Smooth muscle cell (in vitro differentiated cells): Measurements from ENCODE around the gene SOX5. TPM values are rescaled to one million over a fixed set of nuclear protein-coding genes. Genes with fewer than 3 reads are reported as not detected.

Experiments
- DNase-seq: peaks from one replicate; lab custom pipeline; 2025; ENCODE audit not compliant: unreplicated experiment; lab: John Stamatoyannopoulos, UW
- H2AFZ ChIP-seq: fragments of 200-600 bp; sonication (generic); 2 replicates; pipeline ENCODE4 v1.6.0; 2016; ENCODE audit warnings: antibody characterized with exemption, low read depth, mild to moderate bottlenecking
- H3F3A ChIP-seq: fragments of 200-600 bp; sonication (generic); 2 replicates; pipeline ENCODE4 v1.6.0; 2017; ENCODE audit warnings: antibody characterized with exemption, low read depth
- H3K27ac ChIP-seq: fragments of 200-600 bp; sonication (generic); 2 replicates; pipeline ENCODE4 v1.5.1; 2016; ENCODE audit warnings: low read depth, mild to moderate bottlenecking
- H3K27me3 ChIP-seq: fragments of 200-600 bp; sonication (generic); 2 replicates; pipeline ENCODE4 v1.6.1; 2016; ENCODE audit warnings: low read depth, mild to moderate bottlenecking
- H3K36me3 ChIP-seq: fragments of 200-600 bp; sonication (generic); 2 replicates; pipeline ENCODE4 v1.5.1; 2016; ENCODE audit warnings: low read depth
- H3K4me1 ChIP-seq: fragments of 200-600 bp; sonication (generic); 2 replicates; pipeline ENCODE4 v1.5.1; 2016; ENCODE audit warnings: low read depth
- H3K4me2 ChIP-seq: fragments of 200-600 bp; sonication (generic); 2 replicates; pipeline ENCODE4 v1.6.0; 2016; ENCODE audit warnings: mild to moderate bottlenecking
- H3K4me3 ChIP-seq: fragments of 200-600 bp; sonication (generic); 2 replicates; pipeline ENCODE4 v1.5.1; 2016; ENCODE audit warnings: mild to moderate bottlenecking
- H3K79me2 ChIP-seq: fragments of 200-600 bp; sonication (generic); 2 replicates; pipeline ENCODE4 v1.6.0; 2016; ENCODE audit warnings: low read depth, mild to moderate bottlenecking
- H3K9ac ChIP-seq: fragments of 200-600 bp; sonication (generic); 2 replicates; pipeline ENCODE4 v1.6.0; 2016; ENCODE audit warnings: low read depth
- H3K9me3 ChIP-seq: fragments of 200-600 bp; sonication (generic); replicated peaks from 2 replicates; pipeline ENCODE4 v1.5.1; 2016; ENCODE audit warnings: low read depth
- H4K20me1 ChIP-seq: fragments of 200-600 bp; sonication (generic); 2 replicates; pipeline ENCODE4 v1.6.0; 2016; ENCODE audit warnings: low read depth
- CTCF ChIP-seq: fragments of 200-600 bp; sonication (generic); IDR thresholded peaks from 2 replicates; pipeline ENCODE4 v1.5.1; 2017; ENCODE audit warnings: borderline replicate concordance, mild to moderate bottlenecking, antibody characterized with exemption; ENCODE audit not compliant: insufficient read depth, poor library complexity, severe bottlenecking
- WGBS: methylation state at CpG from one replicate; pipeline ENCODE4 v1.1.7; 2016; ENCODE audit warnings: low lambda C conversion rate; 5-methylcytosine and 5-hydroxymethylcytosine counted together
- polyA plus RNA-seq: library from polyadenylated mRNA; unstranded; fragments of >200 nt; fragmentation: Nextera tagmentation; extraction: Ambion mirVana; gene quantifications from 2 replicates; pipeline ENCODE4 v1.2.1, GENCODE V29; 2016
- total RNA-seq: library from RNA; depleted of rRNA; stranded (reverse); fragments of >200 nt; gene quantifications from 2 replicates; pipeline ENCODE4 v1.2.3, GENCODE V29; 2014

Gene SOX5
- total and polyA plus RNA-seq, 2 experiments from 2014 or later = 22.3 to 47.8 TPM

DNA sequence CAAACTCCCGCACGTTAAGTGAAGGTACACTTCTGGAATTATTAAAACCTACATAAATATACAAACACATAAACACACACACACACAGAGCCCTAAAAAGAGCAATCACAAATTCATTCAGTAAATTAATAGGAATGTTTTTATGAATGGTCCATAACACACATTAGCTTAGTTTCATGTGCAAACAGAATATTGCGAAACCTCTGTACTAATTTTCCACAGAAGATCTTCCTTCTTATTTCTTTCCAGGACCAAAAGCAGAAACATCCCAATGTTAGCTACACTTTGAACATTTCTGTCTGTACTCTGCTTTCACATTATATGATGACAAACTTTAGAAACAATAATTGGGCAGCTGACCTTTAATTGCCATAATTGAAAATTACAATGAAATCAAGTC is 101.6 kb downstream of the SOX5 start:
- Histone ChIP-seq H2AFZ (no peak overlapping the region), H3K27me3 (no peaks in the 10 kb centered on the region), H3K79me2 (peaks cover 15% of the 10 kb centered on the region), H3F3A (no peaks in the 10 kb centered on the region), H3K4me2 (no peak overlapping the region), H3K9me3 (no peaks in the 10 kb centered on the region), H3K4me3 (no peak overlapping the region), H3K9ac (no peak overlapping the region), H3K27ac (no peak overlapping the region), H3K4me1 (no peaks in the 10 kb centered on the region), H4K20me1 (peaks cover 6% of the 10 kb centered on the region), H3K36me3 (no peaks in the 10 kb centered on the region)
- no peak for TF ChIP-seq CTCF
- WGBS = 98% methylated on average over 3 of the region's 3 CpGs
- no peak for DNase-seq

DNA sequence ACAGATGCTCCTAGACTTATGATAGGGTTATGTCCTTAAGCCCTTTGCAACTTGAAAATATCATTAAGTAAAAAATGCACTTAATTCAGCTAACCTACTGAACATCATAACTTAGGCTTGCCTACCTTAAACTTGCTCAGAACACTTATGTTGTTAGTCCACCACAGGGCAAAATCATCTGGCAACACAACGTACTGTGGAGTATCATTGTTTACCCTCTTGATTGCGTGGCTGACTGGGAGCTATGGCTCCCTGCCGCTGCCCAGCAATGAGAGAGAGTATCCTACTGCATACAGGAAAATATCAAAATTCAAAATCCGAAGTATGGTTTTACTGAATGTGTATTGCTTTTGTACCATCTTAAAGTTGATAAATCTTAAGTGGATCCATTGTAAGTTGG is 105.5 kb downstream of the SOX5 start:
- Histone ChIP-seq H3K9ac (no peak overlapping the region), H2AFZ (no peak overlapping the region), H3K4me3 (no peak overlapping the region), H4K20me1 (peaks cover 6% of the 10 kb centered on the region), H3K79me2 (peaks cover 5% of the 10 kb centered on the region), H3K27me3 (no peaks in the 10 kb centered on the region), H3K36me3 (no peaks in the 10 kb centered on the region), H3K27ac (no peak overlapping the region), H3K4me1 (no peaks in the 10 kb centered on the region), H3K4me2 (no peak overlapping the region), H3K9me3 (no peaks in the 10 kb centered on the region), H3F3A (no peaks in the 10 kb centered on the region)
- 97% methylated on average over 4 of the region's 4 CpGs for WGBS
- no peak for TF ChIP-seq CTCF
- no peak for DNase-seq

- Histone ChIP-seq H3K27ac (no peak overlapping the region), H3K4me1 (peaks cover 16% of the 10 kb centered on the region), H3K27me3 (no peaks in the 10 kb centered on the region), H2AFZ (no peak overlapping the region), H3K4me3 (no peak overlapping the region), H3K9ac (no peak overlapping the region), H4K20me1 (peaks cover 24% of the 10 kb centered on the region), H3K4me2 (no peak overlapping the region), H3F3A (no peaks in the 10 kb centered on the region), H3K79me2 (peaks cover 17% of the 10 kb centered on the region), H3K36me3 (no peaks in the 10 kb centered on the region), H3K9me3 (no peaks in the 10 kb centered on the region)
- no peak for TF ChIP-seq CTCF
- DNase-seq = no peak
- WGBS = 86% methylated on average over 7 of the region's 7 CpGs
Observed at GRCh38 chr12:23834076-23834475, 115.4 kb downstream of the SOX5 start.

- no peaks in the 10 kb centered on the region for H3K9me3 ChIP-seq
- H3K79me2 ChIP-seq = peaks cover 17% of the 10 kb centered on the region
- no peak for DNase-seq
- no peak for TF ChIP-seq CTCF
- no peaks in the 10 kb centered on the region for H3K36me3 ChIP-seq
- H3K27me3 ChIP-seq = no peaks in the 10 kb centered on the region
- H3K9ac ChIP-seq = no peak overlapping the region
- no peak overlapping the region for H3K4me3 ChIP-seq
- no peak overlapping the region for H3K27ac ChIP-seq
- 100% methylated on average over 3 of the region's 3 CpGs for WGBS
- no peaks in the 10 kb centered on the region for H3F3A ChIP-seq
- H3K4me1 ChIP-seq = peaks cover 16% of the 10 kb centered on the region
- H2AFZ ChIP-seq = no peak overlapping the region
- peaks cover 25% of the 10 kb centered on the region for H4K20me1 ChIP-seq
- no peak overlapping the region for H3K4me2 ChIP-seq
Observed at GRCh38 chr12:23831739-23832138, 117.7 kb downstream of the SOX5 start.
